HCT116 (cell line): ENCODE results near the gene IFRD2.

Source experiments
- CEBPB ChIP-seq: IDR thresholded peaks from 2 replicates; pipeline ENCODE4 v1.6.1; 2012; ENCODE audit warnings: low read depth
- EGR1 ChIP-seq: IDR thresholded peaks from 2 replicates; pipeline ENCODE4 v1.6.1; 2012; ENCODE audit warnings: low read depth
- EZH2 ChIP-seq: fragments of 200-600 bp; sonication (generic); IDR thresholded peaks from 2 replicates; pipeline ENCODE4 v1.6.1; 2017; ENCODE audit warnings: antibody characterized with exemption, mixed run types
- POLR2A ChIP-seq: IDR thresholded peaks from 2 replicates; pipeline ENCODE4 v1.7.0; 2011; ENCODE audit warnings: borderline replicate concordance; ENCODE audit not compliant: insufficient read depth, insufficient read length; ENCODE audit errors: extremely low read depth
- POLR2AphosphoS5 ChIP-seq: IDR thresholded peaks from 2 replicates; pipeline ENCODE4 v1.6.1; 2011; ENCODE audit warnings: mild to moderate bottlenecking, low read depth, low read length, moderate library complexity
- SP1 ChIP-seq: IDR thresholded peaks from 2 replicates; pipeline ENCODE4 v1.6.1; 2012; ENCODE audit warnings: low read depth
- YY1 ChIP-seq: IDR thresholded peaks from 2 replicates; pipeline ENCODE4 v1.6.1; 2011; ENCODE audit warnings: low read length, low read depth, moderate library complexity, mild to moderate bottlenecking; ENCODE audit not compliant: insufficient replicate concordance; ENCODE audit errors: extremely low read depth
- ZFX ChIP-seq: fragments of 450-650 bp; IDR thresholded peaks from 2 replicates; pipeline ENCODE4 v1.6.1; 2017
- ZNF274 ChIP-seq: fragments of 200-500 bp; sonication (Bioruptor generic); IDR thresholded peaks from 2 replicates; pipeline ENCODE4 v1.6.1; 2014; ENCODE audit warnings: mild to moderate bottlenecking, low read depth, low read length, inconsistent platforms
- TF ChIP-seq, protein P1 (sequence below), 3 experiments: fragments of 200-600 bp in 1 of 3; sonication (generic) in 1 of 3; IDR thresholded peaks in 2 of 3; conservative IDR thresholded peaks in 1 of 3; 2 replicates each; pipeline ENCODE4 v1.5.1; 2012 to 2017; ENCODE audit warnings: low read depth in 2 of 3, low read length in 2 of 3, antibody characterized with exemption in 1 of 3, borderline replicate concordance in 1 of 3, control low read depth in 1 of 3, mild to moderate bottlenecking in 1 of 3, mixed read lengths in 1 of 3, mixed run types in 1 of 3, moderate library complexity in 1 of 3; ENCODE audit not compliant: insufficient read depth in 1 of 3
- TF ChIP-seq, protein P2 (sequence below): IDR thresholded peaks from 2 replicates; pipeline ENCODE4 v1.6.1; 2012
- TF ChIP-seq, protein P3 (sequence below): IDR thresholded peaks from 2 replicates; pipeline ENCODE4 v1.6.1; 2012; ENCODE audit warnings: low read depth

DNA sequence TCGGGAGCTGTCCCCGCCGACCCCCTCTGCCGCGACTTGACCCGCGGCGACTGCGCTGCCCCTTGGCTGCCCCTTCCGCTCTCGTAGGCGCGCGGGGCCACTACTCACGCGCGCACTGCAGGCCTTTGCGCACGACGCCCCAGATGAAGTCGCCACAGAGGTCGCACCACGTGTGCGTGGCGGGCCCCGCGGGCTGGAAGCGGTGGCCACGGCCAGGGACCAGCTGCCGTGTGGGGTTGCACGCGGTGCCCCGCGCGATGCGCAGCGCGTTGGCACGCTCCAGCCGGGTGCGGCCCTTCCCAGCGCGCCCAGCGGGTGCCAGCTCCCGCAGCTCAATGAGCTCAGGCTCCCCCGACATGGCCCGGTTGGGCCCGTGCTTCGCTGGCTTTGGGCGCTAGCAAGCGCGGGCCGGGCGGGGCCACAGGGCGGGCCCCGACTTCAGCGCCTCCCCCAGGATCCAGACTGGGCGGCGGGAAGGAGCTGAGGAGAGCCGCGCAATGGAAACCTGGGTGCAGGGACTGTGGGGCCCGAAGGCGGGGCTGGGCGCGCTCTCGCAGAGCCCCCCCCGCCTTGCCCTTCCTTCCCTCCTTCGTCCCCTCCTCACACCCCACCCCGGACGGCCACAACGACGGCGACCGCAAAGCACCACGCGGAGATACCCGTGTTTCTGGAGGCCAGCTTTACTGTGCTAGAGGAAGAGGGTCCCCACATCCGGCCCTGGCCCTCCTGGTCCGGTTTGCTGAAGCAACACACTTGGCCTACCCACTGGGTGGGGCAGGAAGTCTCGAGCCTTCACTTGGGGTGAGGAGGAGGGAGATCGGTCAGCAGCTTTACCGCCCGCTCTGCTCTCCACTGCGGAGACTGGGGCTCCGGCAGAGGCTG, 48.5 kb upstream of the IFRD2 start, which contains the start of gene RASSF1:
- TF ChIP-seq, protein P1, sequence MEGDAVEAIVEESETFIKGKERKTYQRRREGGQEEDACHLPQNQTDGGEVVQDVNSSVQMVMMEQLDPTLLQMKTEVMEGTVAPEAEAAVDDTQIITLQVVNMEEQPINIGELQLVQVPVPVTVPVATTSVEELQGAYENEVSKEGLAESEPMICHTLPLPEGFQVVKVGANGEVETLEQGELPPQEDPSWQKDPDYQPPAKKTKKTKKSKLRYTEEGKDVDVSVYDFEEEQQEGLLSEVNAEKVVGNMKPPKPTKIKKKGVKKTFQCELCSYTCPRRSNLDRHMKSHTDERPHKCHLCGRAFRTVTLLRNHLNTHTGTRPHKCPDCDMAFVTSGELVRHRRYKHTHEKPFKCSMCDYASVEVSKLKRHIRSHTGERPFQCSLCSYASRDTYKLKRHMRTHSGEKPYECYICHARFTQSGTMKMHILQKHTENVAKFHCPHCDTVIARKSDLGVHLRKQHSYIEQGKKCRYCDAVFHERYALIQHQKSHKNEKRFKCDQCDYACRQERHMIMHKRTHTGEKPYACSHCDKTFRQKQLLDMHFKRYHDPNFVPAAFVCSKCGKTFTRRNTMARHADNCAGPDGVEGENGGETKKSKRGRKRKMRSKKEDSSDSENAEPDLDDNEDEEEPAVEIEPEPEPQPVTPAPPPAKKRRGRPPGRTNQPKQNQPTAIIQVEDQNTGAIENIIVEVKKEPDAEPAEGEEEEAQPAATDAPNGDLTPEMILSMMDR (IDR thresholded peaks at IDR 0.05 in 2 of 3, conservative IDR thresholded peaks at IDR 0.05 in 1 of 3; ENCODE audit: borderline replicate concordance in 1 of 3, insufficient read depth in 1 of 3, low read depth in 2 of 3, low read length in 2 of 3), result no peak
- peak; percentile 81 for TF ChIP-seq POLR2A
- TF ChIP-seq YY1, result peak; percentile 20
- TF ChIP-seq, protein P2, sequence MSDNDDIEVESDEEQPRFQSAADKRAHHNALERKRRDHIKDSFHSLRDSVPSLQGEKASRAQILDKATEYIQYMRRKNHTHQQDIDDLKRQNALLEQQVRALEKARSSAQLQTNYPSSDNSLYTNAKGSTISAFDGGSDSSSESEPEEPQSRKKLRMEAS, result no peak
- TF ChIP-seq, protein P3, sequence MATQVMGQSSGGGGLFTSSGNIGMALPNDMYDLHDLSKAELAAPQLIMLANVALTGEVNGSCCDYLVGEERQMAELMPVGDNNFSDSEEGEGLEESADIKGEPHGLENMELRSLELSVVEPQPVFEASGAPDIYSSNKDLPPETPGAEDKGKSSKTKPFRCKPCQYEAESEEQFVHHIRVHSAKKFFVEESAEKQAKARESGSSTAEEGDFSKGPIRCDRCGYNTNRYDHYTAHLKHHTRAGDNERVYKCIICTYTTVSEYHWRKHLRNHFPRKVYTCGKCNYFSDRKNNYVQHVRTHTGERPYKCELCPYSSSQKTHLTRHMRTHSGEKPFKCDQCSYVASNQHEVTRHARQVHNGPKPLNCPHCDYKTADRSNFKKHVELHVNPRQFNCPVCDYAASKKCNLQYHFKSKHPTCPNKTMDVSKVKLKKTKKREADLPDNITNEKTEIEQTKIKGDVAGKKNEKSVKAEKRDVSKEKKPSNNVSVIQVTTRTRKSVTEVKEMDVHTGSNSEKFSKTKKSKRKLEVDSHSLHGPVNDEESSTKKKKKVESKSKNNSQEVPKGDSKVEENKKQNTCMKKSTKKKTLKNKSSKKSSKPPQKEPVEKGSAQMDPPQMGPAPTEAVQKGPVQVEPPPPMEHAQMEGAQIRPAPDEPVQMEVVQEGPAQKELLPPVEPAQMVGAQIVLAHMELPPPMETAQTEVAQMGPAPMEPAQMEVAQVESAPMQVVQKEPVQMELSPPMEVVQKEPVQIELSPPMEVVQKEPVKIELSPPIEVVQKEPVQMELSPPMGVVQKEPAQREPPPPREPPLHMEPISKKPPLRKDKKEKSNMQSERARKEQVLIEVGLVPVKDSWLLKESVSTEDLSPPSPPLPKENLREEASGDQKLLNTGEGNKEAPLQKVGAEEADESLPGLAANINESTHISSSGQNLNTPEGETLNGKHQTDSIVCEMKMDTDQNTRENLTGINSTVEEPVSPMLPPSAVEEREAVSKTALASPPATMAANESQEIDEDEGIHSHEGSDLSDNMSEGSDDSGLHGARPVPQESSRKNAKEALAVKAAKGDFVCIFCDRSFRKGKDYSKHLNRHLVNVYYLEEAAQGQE, result no peak
- TF ChIP-seq CEBPB, result no peak
- no peak for TF ChIP-seq ZNF274
- no peak for TF ChIP-seq SP1
- no peak for TF ChIP-seq EGR1
- no peak for TF ChIP-seq EZH2
- TF ChIP-seq POLR2AphosphoS5, result peak; percentile 85
- peak; percentile 96 for TF ChIP-seq ZFX
